GM12878 (cell line): ENCODE data around the gene ANKRD13D. TPM values are rescaled to one million over a fixed set of nuclear protein-coding genes. Genes with fewer than 3 reads are reported as not detected.

ENCODE experiments used
- ATAC-seq: fragments of 200-7000 bp; cut with Tn5 transposase; 3 replicates; pipeline ENCODE4 v1.9.1; 2020; ENCODE audit warnings: mild to moderate bottlenecking, moderate library complexity
- BruUV-seq: library from RNA; stranded (reverse); fragments of 400-500 nt; replicated peaks from 2 replicates; lab custom pipeline; 2021; lab: Mats Ljungman, UMichigan
- CTCF ChIA-PET: fragments of 300-600 bp; sonication (Branson Sonifier 250); formaldehyde crosslinking; extraction: SDS; loops from one replicate; lab custom pipeline; 2021; ENCODE audit warnings: inconsistent platforms; lab: Yijun Ruan, JAX
- POLR2A ChIA-PET: fragments of 350-600 bp; formaldehyde crosslinking; extraction: SDS; loops from one replicate; lab custom pipeline; 2021; ENCODE audit warnings: inconsistent platforms; lab: Charles Lee
- RAD21 ChIA-PET: fragments of 300-600 bp; sonication (Branson Sonifier 250); formaldehyde crosslinking; loops from one replicate; lab custom pipeline; 2023; ENCODE audit warnings: antibody characterized with exemption; ENCODE audit not compliant: unreplicated experiment; lab: Charles Lee
- SMC1A ChIA-PET: fragments of 300-600 bp; sonication (Branson Sonifier 250); formaldehyde crosslinking; loops from one replicate; lab custom pipeline; 2023; ENCODE audit not compliant: unreplicated experiment, uncharacterized antibody; lab: Charles Lee
- DNase-seq: peaks from one replicate; pipeline ENCODE4 v3.0.0-alpha.2; 2011; ENCODE audit warnings: low read depth, low spot score
- FAIRE-seq: peaks from 3 replicates; lab custom pipeline; 2011; peaks lifted over from hg19 to GRCh38; lab: Jason Lieb, UNC
- H2AFZ ChIP-seq: 2 replicates; pipeline ENCODE4 v1.6.0; 2011; ENCODE audit warnings: low read depth, low read length, control low read depth; ENCODE audit not compliant: control insufficient read depth
- H3K27ac ChIP-seq: 2 replicates; pipeline ENCODE4 v1.5.1; 2011; ENCODE audit warnings: control low read depth; ENCODE audit not compliant: control insufficient read depth, insufficient read depth
- H3K27me3 ChIP-seq, 2 experiments: replicated peaks in 1 of 2; 2 replicates each; pipeline versions ENCODE4 v1.6.0 to v1.6.1; 2011; ENCODE audit warnings: low read length in 1 of 2; ENCODE audit not compliant: control insufficient read depth in 2 of 2, insufficient read depth in 2 of 2
- H3K36me3 ChIP-seq, 2 experiments: 2 replicates each; pipeline ENCODE4 v1.5.1; 2011; ENCODE audit warnings: low read length in 1 of 2; ENCODE audit not compliant: control insufficient read depth in 2 of 2, insufficient read depth in 2 of 2
- H3K4me1 ChIP-seq: 2 replicates; pipeline ENCODE4 v1.6.1; 2011; ENCODE audit warnings: mild to moderate bottlenecking, low read length, moderate library complexity, mixed read lengths; ENCODE audit not compliant: control insufficient read depth, insufficient read depth
- H3K4me2 ChIP-seq: 2 replicates; pipeline ENCODE4 v1.6.0; 2011; ENCODE audit warnings: control low read depth; ENCODE audit not compliant: control insufficient read depth, insufficient read depth
- H3K4me3 ChIP-seq: fragments of 200-600 bp; sonication (generic); 2 replicates; pipeline ENCODE4 v1.5.1; 2016
- H3K79me2 ChIP-seq: 2 replicates; pipeline ENCODE4 v1.6.0; 2011; ENCODE audit warnings: low read length; ENCODE audit not compliant: control insufficient read depth, insufficient read depth
- H3K9ac ChIP-seq: 2 replicates; pipeline ENCODE4 v1.8.0; 2011; ENCODE audit warnings: low read length, control low read depth, mixed read lengths; ENCODE audit not compliant: control insufficient read depth, insufficient read depth
- H3K9me3 ChIP-seq: replicated peaks from 3 replicates; pipeline ENCODE4 v1.5.1; 2011; ENCODE audit warnings: mild to moderate bottlenecking, low read length; ENCODE audit not compliant: control insufficient read depth, insufficient read depth
- H4K20me1 ChIP-seq: 2 replicates; pipeline ENCODE4 v1.6.0; 2011; ENCODE audit not compliant: control insufficient read depth, insufficient read depth
- ASH2L ChIP-seq: fragments of 300-600, 200-600 bp; sonication (generic); IDR thresholded peaks from 2 replicates; pipeline ENCODE4 v1.6.1; 2017; ENCODE audit warnings: low read depth, mild to moderate bottlenecking, borderline replicate concordance
- ATF7 ChIP-seq: fragments of 450-650 bp; IDR thresholded peaks from 2 replicates; pipeline ENCODE4 v1.6.1; 2016; ENCODE audit warnings: low read depth, mild to moderate bottlenecking
- BHLHE40 ChIP-seq, 2 experiments: fragments of 450-650 bp in 1 of 2; IDR thresholded peaks; 2 replicates each; pipeline ENCODE4 v1.6.1; 2011 to 2017; ENCODE audit warnings: low read depth in 2 of 2, borderline replicate concordance in 1 of 2, improper control_type of control experiment in 1 of 2, low read length in 1 of 2, mild to moderate bottlenecking in 1 of 2
- HDAC6 ChIP-seq: fragments of 200-600 bp; sonication (generic); IDR thresholded peaks from one replicate; pipeline ENCODE4 v1.8.0; 2017; ENCODE audit warnings: antibody characterized with exemption; ENCODE audit not compliant: unreplicated experiment
- IKZF2 ChIP-seq, 2 experiments: fragments of 450-650 bp; IDR thresholded peaks; 2 replicates each; pipeline ENCODE4 v1.6.1; 2017; ENCODE audit warnings: mild to moderate bottlenecking in 2 of 2, moderate library complexity in 2 of 2
- JUND ChIP-seq: IDR thresholded peaks from 2 replicates; pipeline ENCODE4 v1.6.1; 2012; ENCODE audit warnings: low read depth, mild to moderate bottlenecking, low read length, improper control_type of control experiment, moderate library complexity
- NFIC ChIP-seq: IDR thresholded peaks from 2 replicates; pipeline ENCODE4 v1.6.1; 2012; ENCODE audit warnings: low read depth, mild to moderate bottlenecking, inconsistent platforms, low read length, moderate library complexity
- POLR2AphosphoS2 ChIP-seq: IDR thresholded peaks from 2 replicates; pipeline ENCODE4 v1.6.1; 2011; ENCODE audit warnings: low read depth, mild to moderate bottlenecking, low read length, improper control_type of control experiment, moderate library complexity
- SREBF2 ChIP-seq: IDR thresholded peaks from 2 replicates; pipeline ENCODE4 v1.6.1; 2012; ENCODE audit warnings: mild to moderate bottlenecking, low read length
- WGBS: methylation state at CpG from one replicate; pipeline ENCODE4 v1.1.6; 2016; ENCODE audit warnings: low lambda C conversion rate; ENCODE audit not compliant: insufficient replicate concordance, insufficient coverage; ENCODE audit errors: missing lambda C conversion rate; 5-methylcytosine and 5-hydroxymethylcytosine counted together
- in situ Hi-C: fragments of 300-500 bp; cut with MboI; formaldehyde crosslinking; loops from 9 replicates; pipeline ENCODE4 v1.14.3; 2018; ENCODE audit warnings: mixed read lengths
- intact Hi-C: fragments of 100-400 bp; cut with micrococcal nuclease; formaldehyde crosslinking; loops from one replicate; pipeline ENCODE4 v1.14.2; 2022; ENCODE audit not compliant: unreplicated experiment
- polyA plus RNA-seq, 11 experiments: library from polyadenylated mRNA; depleted of rRNA in 4 of 11; unstranded in 6 of 11; stranded (reverse) in 5 of 11; fragments of >200 nt; fragmentation: Nextera tagmentation in 4 of 11; fragmentation: Illumina TruSeq in 1 of 11; extraction: Ambion mirVana in 4 of 11; extraction: Trizol in 1 of 11; gene quantifications; 1 replicate in 1 of 11; 2 replicates in 10 of 11; pipeline versions ENCODE4 v1.2.1 to v1.2.3, GENCODE V29; 2011 to 2016; ENCODE audit warnings: inconsistent platforms in 2 of 11, missing spikeins in 2 of 11, low read depth in 1 of 11
- total RNA-seq, 4 experiments: library from RNA; depleted of rRNA in 3 of 4; stranded (reverse); fragments of >200 nt in 3 of 4; fragmentation: Illumina TruSeq in 1 of 4; extraction: Trizol in 1 of 4; gene quantifications; 2 replicates each; pipeline versions ENCODE4 v1.2.1 to v1.2.3, GENCODE V29; 2013 to 2021
- TF ChIP-seq, protein P1 (sequence below): fragments of 450-650 bp; IDR thresholded peaks from 2 replicates; pipeline ENCODE4 v1.6.1; 2014; ENCODE audit warnings: mild to moderate bottlenecking
- TF ChIP-seq, protein P2 (sequence below): IDR thresholded peaks from 2 replicates; pipeline ENCODE4 v1.6.1; 2012; ENCODE audit warnings: mild to moderate bottlenecking, low read depth, low read length
- TF ChIP-seq, protein P3 (sequence below): fragments of 450-650 bp; formaldehyde crosslinking; IDR thresholded peaks from 2 replicates; pipeline ENCODE4 v1.4.0; 2020; ENCODE audit warnings: mild to moderate bottlenecking, moderate library complexity

The ANKRD13D gene
- total and polyA plus RNA-seq, 10 of the 15 experiments (the other 5 are each of a cell fraction or from before 2014, with no cell fraction given), result 2.0 to 56.2 (median 21.4) TPM

DNA sequence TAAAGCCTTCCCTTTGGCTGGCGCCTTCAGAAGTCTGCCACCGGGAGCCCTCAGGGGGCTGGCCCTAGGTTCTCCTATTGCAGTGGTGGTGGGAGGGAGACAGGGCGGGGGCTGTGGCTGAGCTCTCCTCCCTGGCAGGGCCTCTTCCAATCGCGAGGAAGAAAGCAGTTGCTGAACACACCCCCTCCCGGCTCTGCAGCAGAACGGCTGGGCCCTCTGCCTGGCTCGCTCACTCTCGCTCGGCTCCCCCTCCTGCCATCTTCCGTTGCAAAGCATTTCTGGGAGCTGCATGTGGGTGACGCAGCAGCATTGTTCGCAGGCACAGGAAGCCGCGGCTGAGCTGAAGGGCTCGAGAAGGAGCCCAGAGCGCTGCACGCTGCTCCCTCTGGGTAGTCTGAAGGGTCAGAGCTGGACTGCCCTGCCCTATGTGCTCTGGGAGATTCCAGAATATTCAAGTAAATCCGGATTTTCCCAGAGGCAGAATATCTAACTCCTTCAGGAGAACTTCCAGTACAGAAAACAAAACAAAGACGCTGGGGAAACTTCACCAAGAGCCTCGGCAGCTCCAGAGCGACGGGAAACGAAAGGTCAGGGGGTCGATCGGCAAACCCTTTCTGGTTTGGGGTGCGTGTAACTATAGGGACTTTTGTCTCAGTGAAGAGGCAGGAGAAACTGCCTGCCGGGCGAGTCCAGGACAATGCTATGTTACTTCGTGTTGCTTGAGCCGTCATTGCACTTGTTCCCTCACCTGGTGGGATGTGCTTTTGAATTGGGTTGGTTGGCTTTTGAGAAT, 49.1 kb upstream of the ANKRD13D start:
- peaks cover 2 to 19% of the 10 kb centered on the region in 2 experiments; a peak in 3 of 4 replicates for H3K36me3 ChIP-seq
- H3K4me2 ChIP-seq, result peak overlapping the region; percentile 73
- peak; percentile 79 for FAIRE-seq
- H3K9me3 ChIP-seq, result no peaks in the 10 kb centered on the region
- H3K4me3 ChIP-seq, result peak overlapping the region; percentile 89
- CTCF ChIA-PET, result interaction anchor here (0.7 to 3.6 kb wide), 14 partner anchors 13 to 164 kb away, joined by 3 to 30 read pairs (median 4); partner anchors contain the start of gene POLD4
- ATAC-seq, result peak; percentile 93
- H2AFZ ChIP-seq, result no peak overlapping the region
- SMC1A ChIA-PET, result interaction anchor here (0.7 to 1.7 kb wide), 13 partner anchors 11 to 198 kb away, joined by 3 to 13 read pairs (median 3); partner anchors contain the start of gene PTPRCAP
- peaks cover 55% of the 10 kb centered on the region for H3K79me2 ChIP-seq
- H3K27me3 ChIP-seq, result no peaks in the 10 kb centered on the region
- H3K9ac ChIP-seq, result peak overlapping the region; percentile 80
- peak; percentile 93 for DNase-seq
- intact Hi-C loops, result loop anchor here (10.0 kb wide), 1 partner anchor 155 kb away; no protein-coding TSS in a partner anchor
- TSS peak; percentile 61 for BruUV-seq
- POLR2A ChIA-PET, result interaction anchor here (0.6 to 2.6 kb wide), 20 partner anchors 14 to 398 kb away, joined by 3 to 13 read pairs (median 4); partner anchors contain the start of genes ANKRD13D, KDM2A, POLD4 and PPP1CA
- H4K20me1 ChIP-seq, result peaks cover 4% of the 10 kb centered on the region; the same call in 1 of the 2 replicates
- RAD21 ChIA-PET, result interaction anchor here (0.5 to 2.5 kb wide), 24 partner anchors 10 to 166 kb away, joined by 3 to 8 read pairs (median 4); partner anchors contain the start of genes POLD4, PPP1CA and RAD9A
- H3K27ac ChIP-seq, result peak overlapping the region; percentile 90
- 1% methylated on average over 31 of the region's 31 CpGs for WGBS
- in situ Hi-C loops, result no loop called here
- H3K4me1 ChIP-seq, result peaks cover 17% of the 10 kb centered on the region
- TF ChIP-seq, protein P1, sequence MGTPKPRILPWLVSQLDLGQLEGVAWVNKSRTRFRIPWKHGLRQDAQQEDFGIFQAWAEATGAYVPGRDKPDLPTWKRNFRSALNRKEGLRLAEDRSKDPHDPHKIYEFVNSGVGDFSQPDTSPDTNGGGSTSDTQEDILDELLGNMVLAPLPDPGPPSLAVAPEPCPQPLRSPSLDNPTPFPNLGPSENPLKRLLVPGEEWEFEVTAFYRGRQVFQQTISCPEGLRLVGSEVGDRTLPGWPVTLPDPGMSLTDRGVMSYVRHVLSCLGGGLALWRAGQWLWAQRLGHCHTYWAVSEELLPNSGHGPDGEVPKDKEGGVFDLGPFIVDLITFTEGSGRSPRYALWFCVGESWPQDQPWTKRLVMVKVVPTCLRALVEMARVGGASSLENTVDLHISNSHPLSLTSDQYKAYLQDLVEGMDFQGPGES, result no peak
- TF ChIP-seq SREBF2 (no peak), JUND (peak; percentile 10; the same call in 1 of the 2 replicates), HDAC6 (no peak), ATF7 (peak; percentile 54), NFIC (no peak), POLR2AphosphoS2 (peak; percentile 90), ASH2L (no peak), IKZF2 (IDR thresholded peaks at IDR 0.05) (peak; percentile 19 to 40; a peak in 1 of 4 replicates), BHLHE40 (IDR thresholded peaks at IDR 0.05; ENCODE audit: borderline replicate concordance in 1 of 2, low read depth in 2 of 2, low read length in 1 of 2) (peak; percentile 15 to 44; a peak in 1 of 4 replicates)
- TF ChIP-seq, protein P2, sequence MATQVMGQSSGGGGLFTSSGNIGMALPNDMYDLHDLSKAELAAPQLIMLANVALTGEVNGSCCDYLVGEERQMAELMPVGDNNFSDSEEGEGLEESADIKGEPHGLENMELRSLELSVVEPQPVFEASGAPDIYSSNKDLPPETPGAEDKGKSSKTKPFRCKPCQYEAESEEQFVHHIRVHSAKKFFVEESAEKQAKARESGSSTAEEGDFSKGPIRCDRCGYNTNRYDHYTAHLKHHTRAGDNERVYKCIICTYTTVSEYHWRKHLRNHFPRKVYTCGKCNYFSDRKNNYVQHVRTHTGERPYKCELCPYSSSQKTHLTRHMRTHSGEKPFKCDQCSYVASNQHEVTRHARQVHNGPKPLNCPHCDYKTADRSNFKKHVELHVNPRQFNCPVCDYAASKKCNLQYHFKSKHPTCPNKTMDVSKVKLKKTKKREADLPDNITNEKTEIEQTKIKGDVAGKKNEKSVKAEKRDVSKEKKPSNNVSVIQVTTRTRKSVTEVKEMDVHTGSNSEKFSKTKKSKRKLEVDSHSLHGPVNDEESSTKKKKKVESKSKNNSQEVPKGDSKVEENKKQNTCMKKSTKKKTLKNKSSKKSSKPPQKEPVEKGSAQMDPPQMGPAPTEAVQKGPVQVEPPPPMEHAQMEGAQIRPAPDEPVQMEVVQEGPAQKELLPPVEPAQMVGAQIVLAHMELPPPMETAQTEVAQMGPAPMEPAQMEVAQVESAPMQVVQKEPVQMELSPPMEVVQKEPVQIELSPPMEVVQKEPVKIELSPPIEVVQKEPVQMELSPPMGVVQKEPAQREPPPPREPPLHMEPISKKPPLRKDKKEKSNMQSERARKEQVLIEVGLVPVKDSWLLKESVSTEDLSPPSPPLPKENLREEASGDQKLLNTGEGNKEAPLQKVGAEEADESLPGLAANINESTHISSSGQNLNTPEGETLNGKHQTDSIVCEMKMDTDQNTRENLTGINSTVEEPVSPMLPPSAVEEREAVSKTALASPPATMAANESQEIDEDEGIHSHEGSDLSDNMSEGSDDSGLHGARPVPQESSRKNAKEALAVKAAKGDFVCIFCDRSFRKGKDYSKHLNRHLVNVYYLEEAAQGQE, result peak; percentile 60
- TF ChIP-seq, protein P3, sequence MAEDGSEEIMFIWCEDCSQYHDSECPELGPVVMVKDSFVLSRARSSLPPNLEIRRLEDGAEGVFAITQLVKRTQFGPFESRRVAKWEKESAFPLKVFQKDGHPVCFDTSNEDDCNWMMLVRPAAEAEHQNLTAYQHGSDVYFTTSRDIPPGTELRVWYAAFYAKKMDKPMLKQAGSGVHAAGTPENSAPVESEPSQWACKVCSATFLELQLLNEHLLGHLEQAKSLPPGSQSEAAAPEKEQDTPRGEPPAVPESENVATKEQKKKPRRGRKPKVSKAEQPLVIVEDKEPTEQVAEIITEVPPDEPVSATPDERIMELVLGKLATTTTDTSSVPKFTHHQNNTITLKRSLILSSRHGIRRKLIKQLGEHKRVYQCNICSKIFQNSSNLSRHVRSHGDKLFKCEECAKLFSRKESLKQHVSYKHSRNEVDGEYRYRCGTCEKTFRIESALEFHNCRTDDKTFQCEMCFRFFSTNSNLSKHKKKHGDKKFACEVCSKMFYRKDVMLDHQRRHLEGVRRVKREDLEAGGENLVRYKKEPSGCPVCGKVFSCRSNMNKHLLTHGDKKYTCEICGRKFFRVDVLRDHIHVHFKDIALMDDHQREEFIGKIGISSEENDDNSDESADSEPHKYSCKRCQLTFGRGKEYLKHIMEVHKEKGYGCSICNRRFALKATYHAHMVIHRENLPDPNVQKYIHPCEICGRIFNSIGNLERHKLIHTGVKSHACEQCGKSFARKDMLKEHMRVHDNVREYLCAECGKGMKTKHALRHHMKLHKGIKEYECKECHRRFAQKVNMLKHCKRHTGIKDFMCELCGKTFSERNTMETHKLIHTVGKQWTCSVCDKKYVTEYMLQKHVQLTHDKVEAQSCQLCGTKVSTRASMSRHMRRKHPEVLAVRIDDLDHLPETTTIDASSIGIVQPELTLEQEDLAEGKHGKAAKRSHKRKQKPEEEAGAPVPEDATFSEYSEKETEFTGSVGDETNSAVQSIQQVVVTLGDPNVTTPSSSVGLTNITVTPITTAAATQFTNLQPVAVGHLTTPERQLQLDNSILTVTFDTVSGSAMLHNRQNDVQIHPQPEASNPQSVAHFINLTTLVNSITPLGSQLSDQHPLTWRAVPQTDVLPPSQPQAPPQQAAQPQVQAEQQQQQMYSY (CRISPR knock-in tag), result no peak
